ENCODE results near the gene EXOSC9.

GRCh38 chr4:121792966-121793365 lies 8.2 kb upstream of the EXOSC9 start:
- TF ChIP-seq POLR2A (IDR thresholded peaks at IDR 0.05), result no peak
- TF ChIP-seq, protein P1, sequence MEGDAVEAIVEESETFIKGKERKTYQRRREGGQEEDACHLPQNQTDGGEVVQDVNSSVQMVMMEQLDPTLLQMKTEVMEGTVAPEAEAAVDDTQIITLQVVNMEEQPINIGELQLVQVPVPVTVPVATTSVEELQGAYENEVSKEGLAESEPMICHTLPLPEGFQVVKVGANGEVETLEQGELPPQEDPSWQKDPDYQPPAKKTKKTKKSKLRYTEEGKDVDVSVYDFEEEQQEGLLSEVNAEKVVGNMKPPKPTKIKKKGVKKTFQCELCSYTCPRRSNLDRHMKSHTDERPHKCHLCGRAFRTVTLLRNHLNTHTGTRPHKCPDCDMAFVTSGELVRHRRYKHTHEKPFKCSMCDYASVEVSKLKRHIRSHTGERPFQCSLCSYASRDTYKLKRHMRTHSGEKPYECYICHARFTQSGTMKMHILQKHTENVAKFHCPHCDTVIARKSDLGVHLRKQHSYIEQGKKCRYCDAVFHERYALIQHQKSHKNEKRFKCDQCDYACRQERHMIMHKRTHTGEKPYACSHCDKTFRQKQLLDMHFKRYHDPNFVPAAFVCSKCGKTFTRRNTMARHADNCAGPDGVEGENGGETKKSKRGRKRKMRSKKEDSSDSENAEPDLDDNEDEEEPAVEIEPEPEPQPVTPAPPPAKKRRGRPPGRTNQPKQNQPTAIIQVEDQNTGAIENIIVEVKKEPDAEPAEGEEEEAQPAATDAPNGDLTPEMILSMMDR (IDR thresholded peaks at IDR 0.05 in 4 of 5, conservative IDR thresholded peaks at IDR 0.05 in 1 of 5), result no peak
